GM10266 (cell line): ENCODE data around the gene TAF4B.

Source experiments
- DNase-seq: peaks from one replicate; pipeline ENCODE4 v3.0.0; 2012; ENCODE audit errors: extremely low spot score
- TF ChIP-seq, protein P1 (sequence below): IDR thresholded peaks from 2 replicates; pipeline ENCODE4 v1.5.1; 2012; ENCODE audit warnings: mild to moderate bottlenecking, low read depth; ENCODE audit not compliant: control insufficient read depth, insufficient read depth; ENCODE audit errors: missing control alignments

TAF4B gene

GRCh38 chr18:26271917-26272549 lies 45.8 kb downstream of the TAF4B start:
- TF ChIP-seq, protein P1, sequence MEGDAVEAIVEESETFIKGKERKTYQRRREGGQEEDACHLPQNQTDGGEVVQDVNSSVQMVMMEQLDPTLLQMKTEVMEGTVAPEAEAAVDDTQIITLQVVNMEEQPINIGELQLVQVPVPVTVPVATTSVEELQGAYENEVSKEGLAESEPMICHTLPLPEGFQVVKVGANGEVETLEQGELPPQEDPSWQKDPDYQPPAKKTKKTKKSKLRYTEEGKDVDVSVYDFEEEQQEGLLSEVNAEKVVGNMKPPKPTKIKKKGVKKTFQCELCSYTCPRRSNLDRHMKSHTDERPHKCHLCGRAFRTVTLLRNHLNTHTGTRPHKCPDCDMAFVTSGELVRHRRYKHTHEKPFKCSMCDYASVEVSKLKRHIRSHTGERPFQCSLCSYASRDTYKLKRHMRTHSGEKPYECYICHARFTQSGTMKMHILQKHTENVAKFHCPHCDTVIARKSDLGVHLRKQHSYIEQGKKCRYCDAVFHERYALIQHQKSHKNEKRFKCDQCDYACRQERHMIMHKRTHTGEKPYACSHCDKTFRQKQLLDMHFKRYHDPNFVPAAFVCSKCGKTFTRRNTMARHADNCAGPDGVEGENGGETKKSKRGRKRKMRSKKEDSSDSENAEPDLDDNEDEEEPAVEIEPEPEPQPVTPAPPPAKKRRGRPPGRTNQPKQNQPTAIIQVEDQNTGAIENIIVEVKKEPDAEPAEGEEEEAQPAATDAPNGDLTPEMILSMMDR: no peak
- DNase-seq: no peak

DNA sequence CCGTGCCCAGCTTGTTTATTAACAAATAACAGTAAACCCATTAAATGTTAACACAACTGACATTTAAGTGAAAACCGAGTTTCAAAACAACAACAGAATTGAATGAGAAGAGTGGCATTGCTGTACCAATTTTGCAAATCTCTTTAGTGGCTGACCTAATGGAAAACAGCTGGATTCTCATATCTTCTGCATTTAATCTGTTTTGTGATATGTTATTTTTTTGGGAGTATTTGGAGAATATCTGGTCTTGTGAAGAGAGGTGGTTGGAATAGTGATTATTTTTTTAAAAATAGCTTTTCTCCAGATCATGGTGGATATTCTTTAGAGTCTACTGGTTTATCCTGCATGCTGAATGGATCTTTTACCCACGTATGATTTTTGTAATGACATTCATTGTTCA lies 51.1 kb downstream of the TAF4B start:
- TF ChIP-seq, protein P1: no peak
- DNase-seq: no peak

- TF ChIP-seq, protein P1: no peak
- no peak for DNase-seq
Measured at GRCh38 chr18:26279428-26279827, 53.2 kb downstream of the TAF4B start.

DNA sequence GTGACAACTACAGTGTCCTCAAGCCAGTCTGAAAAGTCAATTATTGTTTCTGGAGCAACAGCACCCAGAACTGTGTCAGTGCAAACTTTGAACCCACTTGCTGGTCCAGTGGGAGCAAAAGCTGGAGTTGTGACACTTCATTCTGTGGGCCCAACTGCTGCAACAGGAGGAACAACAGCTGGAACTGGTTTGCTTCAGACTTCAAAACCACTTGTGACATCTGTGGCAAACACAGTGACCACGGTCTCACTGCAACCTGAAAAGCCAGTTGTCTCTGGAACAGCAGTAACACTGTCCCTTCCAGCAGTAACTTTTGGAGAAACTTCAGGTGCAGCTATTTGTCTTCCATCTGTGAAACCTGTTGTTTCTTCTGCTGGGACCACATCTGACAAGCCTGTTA lies 59.8 kb downstream of the TAF4B start:
- TF ChIP-seq, protein P1: no peak

GRCh38 chr18:26287644-26288043 lies 61.4 kb downstream of the TAF4B start:
- no peak for DNase-seq
- TF ChIP-seq, protein P1: no peak

More for the DNA sequence above, 59.8 kb downstream of the TAF4B start:
- no peak for DNase-seq

DNA sequence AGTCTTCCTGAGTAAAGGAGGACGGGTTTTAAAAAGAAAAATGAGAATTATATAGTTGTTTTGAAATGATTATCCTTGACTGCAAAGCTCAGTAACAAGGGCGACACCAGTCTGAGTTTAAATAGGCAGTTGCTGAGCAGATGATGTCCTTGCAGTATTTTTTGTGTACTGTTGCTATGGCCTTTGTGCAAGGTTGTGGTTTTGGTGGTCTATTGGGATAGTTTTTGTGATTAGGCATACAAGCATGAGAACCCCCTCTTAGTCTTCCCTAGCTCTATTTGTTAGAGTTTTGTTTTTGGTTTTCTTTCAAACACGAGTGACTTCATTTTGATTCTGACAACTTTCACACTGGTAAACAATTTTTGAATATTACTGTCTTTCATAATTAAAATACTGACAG lies 64.1 kb downstream of the TAF4B start:
- DNase-seq: no peak
- TF ChIP-seq, protein P1: no peak

DNA sequence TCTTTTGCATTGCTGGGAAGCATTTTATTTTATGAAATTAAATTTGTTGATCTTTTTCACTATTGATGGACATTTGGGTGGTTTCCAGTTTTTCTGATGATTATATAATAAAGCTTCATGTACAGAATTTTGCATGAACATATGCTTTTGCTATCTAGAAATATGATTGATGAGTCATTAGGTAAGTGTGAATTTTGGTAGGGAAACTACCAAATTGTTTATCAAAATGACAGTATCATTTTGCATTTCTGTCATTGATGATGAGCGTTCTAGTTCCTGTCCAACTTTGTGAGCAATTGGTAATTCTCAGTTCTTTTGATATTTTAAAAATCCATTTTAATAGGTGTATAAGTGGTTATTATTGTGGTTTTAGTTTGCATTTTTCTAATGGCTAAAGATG lies 67.7 kb downstream of the TAF4B start:
- TF ChIP-seq, protein P1: no peak
- DNase-seq: no peak
